AG04450 (cell line): ENCODE data around the gene RPL3. TPM values are rescaled to one million over a fixed set of nuclear protein-coding genes. Genes with fewer than 3 reads are reported as not detected.

ENCODE experiments used
- CTCF ChIA-PET: fragments of 300-600, 350-600 bp; formaldehyde crosslinking; extraction: SDS; loops from one replicate; lab custom pipeline; 2022; ENCODE audit warnings: antibody characterized with exemption, inconsistent platforms; lab: Charles Lee
- POLR2A ChIA-PET: fragments of 350-600 bp; formaldehyde crosslinking; extraction: SDS; loops from one replicate; lab custom pipeline; 2021; ENCODE audit warnings: antibody characterized with exemption, inconsistent platforms; lab: Yijun Ruan, JAX
- DNase-seq: peaks from one replicate; pipeline ENCODE4 v3.0.0-alpha.2; 2011; ENCODE audit warnings: low read depth, low spot score
- H3K27ac ChIP-seq: one replicate; pipeline ENCODE4 v1.5.1; 2012; ENCODE audit warnings: low read depth, low read length, control low read depth
- H3K27me3 ChIP-seq: one replicate; pipeline ENCODE4 v1.6.0; 2012; ENCODE audit warnings: low read length; ENCODE audit not compliant: control insufficient read depth, insufficient read depth
- H3K4me3 ChIP-seq: 2 replicates; pipeline ENCODE4 v1.5.1; 2011; ENCODE audit warnings: mild to moderate bottlenecking, low read depth, low read length, control low read depth
- H3K9me3 ChIP-seq: 2 replicates; pipeline ENCODE4 v1.5.1; 2012; ENCODE audit warnings: low read length; ENCODE audit not compliant: control insufficient read depth, insufficient read depth
- CTCF ChIP-seq: IDR thresholded peaks from 2 replicates; pipeline ENCODE4 v1.5.1; 2011; ENCODE audit warnings: low read depth, low read length, control low read depth, inconsistent platforms
- polyA minus RNA-seq: library from RNA; depleted of rRNA, polyadenylated mRNA; stranded (reverse); fragments of >200 nt; gene quantifications from 2 replicates; pipeline ENCODE4 v1.2.3, GENCODE V29; 2011; rRNA and poly(A)+ RNA removed
- polyA plus RNA-seq: library from polyadenylated mRNA; depleted of rRNA; stranded (reverse); fragments of >200 nt; gene quantifications from 2 replicates; pipeline ENCODE4 v1.2.3, GENCODE V29; 2011; rRNA removed

RPL3 gene
- polyA plus RNA-seq (3,445 and 3,813 TPM in 2 replicates), polyA minus RNA-seq (2,106 and 2,539 TPM in 2 replicates)

- peak; percentile 23; the same call in 1 of the 2 replicates for TF ChIP-seq CTCF
- DNase-seq = peak; percentile 99
- Histone ChIP-seq H3K27me3 (no peaks in the 10 kb centered on the region), H3K27ac (peak within 1 kb of the TSS; percentile 98), H3K4me3 (peak within 1 kb of the TSS; percentile 87), H3K9me3 (no peaks in the 10 kb centered on the region)
- CTCF ChIA-PET = interaction anchor here (0.6 to 5.6 kb wide), 14 partner anchors 10 to 317 kb away, joined by 3 to 102 read pairs (median 4); partner anchors contain the start of gene TAB1
- POLR2A ChIA-PET = interaction anchor here (0.6 to 4.9 kb wide), 54 partner anchors 9 to 1266 kb away, joined by 3 to 45 read pairs (median 6); partner anchors contain the start of genes ATF4, CBX7, MIEF1 and PDGFB
These were observed at the start of gene RPL3 for GRCh38 chr22:39319284-39320022. Gene RPL3 (minus strand): TSS chr22:39319623. CDS start chr22:39319597, 26 bp downstream.

- peaks cover 13% of the 10 kb centered on the region for H3K9me3 ChIP-seq
- H3K27ac ChIP-seq = no peak overlapping the region
- H3K4me3 ChIP-seq = no peak overlapping the region
- no peak for DNase-seq
- POLR2A ChIA-PET = no interaction called here
- CTCF ChIA-PET = no interaction called here
- TF ChIP-seq CTCF = no peak
- H3K27me3 ChIP-seq = no peaks in the 10 kb centered on the region
These were observed 49.8 kb upstream of the RPL3 start for GRCh38 chr22:39369186-39369585.

GRCh38 chr22:39368461-39368911, 49.1 kb upstream of the RPL3 start:
- Histone ChIP-seq H3K27me3 (no peaks in the 10 kb centered on the region), H3K4me3 (no peak overlapping the region), H3K27ac (no peak overlapping the region), H3K9me3 (peaks cover 13% of the 10 kb centered on the region)
- ChIA-PET POLR2A (no interaction called here), CTCF (no interaction called here)
- TF ChIP-seq CTCF = no peak
- DNase-seq = no peak

GRCh38 chr22:39367035-39367434, 47.6 kb upstream of the RPL3 start:
- H3K9me3 ChIP-seq = peaks cover 6% of the 10 kb centered on the region; the same call in 1 of the 2 replicates
- no peaks in the 10 kb centered on the region for H3K27me3 ChIP-seq
- no peak overlapping the region for H3K27ac ChIP-seq
- H3K4me3 ChIP-seq = no peak overlapping the region
- TF ChIP-seq CTCF = no peak
- CTCF ChIA-PET = no interaction called here
- POLR2A ChIA-PET = interaction anchor here (0.9 kb wide), 1 partner anchor 48 kb away, joined by 6 read pairs; no protein-coding TSS in a partner anchor
- DNase-seq = no peak

GRCh38 chr22:39365492-39365780, 46.0 kb upstream of the RPL3 start:
- Histone ChIP-seq H3K27ac (no peak overlapping the region), H3K27me3 (no peaks in the 10 kb centered on the region), H3K9me3 (no peaks in the 10 kb centered on the region), H3K4me3 (no peak overlapping the region)
- ChIA-PET POLR2A (no interaction called here), CTCF (interaction anchor here (1.5 kb wide), 1 partner anchor 22 kb away, joined by 6 read pairs; no protein-coding TSS in a partner anchor)
- TF ChIP-seq CTCF = no peak
- DNase-seq = no peak
